ENCODE results near the gene PLXNA3. TPM values are rescaled to one million over a fixed set of nuclear protein-coding genes. Genes with fewer than 3 reads are reported as not detected.
A peak's percentile ranks its signal among the peaks of the same experiment; 100 is the strongest.

Gene PLXNA3
- total and polyA plus RNA-seq, 10 of the 15 experiments (the other 5 are each of a cell fraction or from before 2014, with no cell fraction given) = 0.26 to 26.8 (median 3.4) TPM

GRCh38 chrX:154441984-154442707 is 15.9 kb upstream of the PLXNA3 start:
- DNase-seq (ENCODE audit: low read depth, low spot score) (no peak), ATAC-seq (no peak), FAIRE-seq (no peak)
- Histone ChIP-seq H2AFZ (ENCODE audit: control insufficient read depth, low read depth, low read length) (no peak overlapping the region), H3K4me1 (ENCODE audit: control insufficient read depth, insufficient read depth, low read length) (0 out of 2 replicates have a peak, but pooled peaks cover 3% of the 10 kb centered on the region), H3K27me3 (replicated peaks in 1 of 2; ENCODE audit: control insufficient read depth in 2 of 2, insufficient read depth in 2 of 2, low read length in 1 of 2) (no peaks in the 10 kb centered on the region), H4K20me1 (ENCODE audit: control insufficient read depth, insufficient read depth) (no peaks in the 10 kb centered on the region), H3K9me3 (replicated peaks; ENCODE audit: control insufficient read depth, insufficient read depth, low read length) (no peaks in the 10 kb centered on the region), H3K36me3 (ENCODE audit: control insufficient read depth in 2 of 2, insufficient read depth in 2 of 2, low read length in 1 of 2) (peaks cover 0 to 5% of the 10 kb centered on the region in 2 experiments; a peak in 1 of 4 replicates), H3K9ac (ENCODE audit: control insufficient read depth, insufficient read depth, low read length) (no peak overlapping the region), H3K4me3 (no peak overlapping the region), H3K4me2 (ENCODE audit: control insufficient read depth, insufficient read depth) (no peak overlapping the region), H3K27ac (ENCODE audit: control insufficient read depth, insufficient read depth) (no peak overlapping the region), H3K79me2 (ENCODE audit: control insufficient read depth, insufficient read depth, low read length) (peaks cover 26% of the 10 kb centered on the region)
- in situ Hi-C loops (cut with MboI) (no loop called here), intact Hi-C loops (cut with micrococcal nuclease; ENCODE audit: unreplicated experiment) (no loop called here)
- 73% methylated on average over 21 of the region's 21 CpGs for WGBS (ENCODE audit: insufficient coverage, insufficient replicate concordance, low lambda C conversion rate, missing lambda C conversion rate)
- ChIA-PET CTCF (no interaction called here), SMC1A (ENCODE audit: uncharacterized antibody, unreplicated experiment) (no interaction called here), POLR2A (no interaction called here), RAD21 (ENCODE audit: unreplicated experiment) (no interaction called here)
- TF ChIP-seq MTA3 (IDR thresholded peaks at IDR 0.05; ENCODE audit: borderline replicate concordance, low read length) = no peak
- no peak for TF ChIP-seq PBX3 (IDR thresholded peaks at IDR 0.05; ENCODE audit: insufficient replicate concordance, low read depth, low read length)
- TF ChIP-seq ZNF274 (IDR thresholded peaks at IDR 0.05; ENCODE audit: insufficient read depth, insufficient read length) = no peak
- no peak for TF ChIP-seq ZNF207 (IDR thresholded peaks at IDR 0.05; ENCODE audit: borderline replicate concordance)
- TF ChIP-seq SREBF1 (IDR thresholded peaks at IDR 0.05; ENCODE audit: low read length) = no peak
- no peak for TF ChIP-seq POLR2A (IDR thresholded peaks at IDR 0.05; ENCODE audit: low read depth, low read length)
- TF ChIP-seq TBL1XR1 (IDR thresholded peaks at IDR 0.05; ENCODE audit: low read depth, low read length) = no peak
- no peak for TF ChIP-seq POLR2AphosphoS2 (IDR thresholded peaks at IDR 0.05; ENCODE audit: low read depth, low read length)
- TF ChIP-seq, protein P1, sequence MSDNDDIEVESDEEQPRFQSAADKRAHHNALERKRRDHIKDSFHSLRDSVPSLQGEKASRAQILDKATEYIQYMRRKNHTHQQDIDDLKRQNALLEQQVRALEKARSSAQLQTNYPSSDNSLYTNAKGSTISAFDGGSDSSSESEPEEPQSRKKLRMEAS (IDR thresholded peaks at IDR 0.05; ENCODE audit: low read depth, low read length) = no peak
- no peak for TF ChIP-seq IRF4 (IDR thresholded peaks at IDR 0.05; ENCODE audit: low read depth, low read length)
- TF ChIP-seq, protein P2, sequence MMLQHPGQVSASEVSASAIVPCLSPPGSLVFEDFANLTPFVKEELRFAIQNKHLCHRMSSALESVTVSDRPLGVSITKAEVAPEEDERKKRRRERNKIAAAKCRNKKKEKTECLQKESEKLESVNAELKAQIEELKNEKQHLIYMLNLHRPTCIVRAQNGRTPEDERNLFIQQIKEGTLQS (IDR thresholded peaks at IDR 0.05; ENCODE audit: borderline replicate concordance, extremely low read depth, low read depth, low read length) = no peak
- TF ChIP-seq CREB1 (IDR thresholded peaks at IDR 0.05; ENCODE audit: low read depth) = no peak
- TF ChIP-seq NRF1 (conservative IDR thresholded peaks at IDR 0.05; ENCODE audit: low read depth, low read length) = no peak
- TF ChIP-seq WRNIP1 (IDR thresholded peaks at IDR 0.05; ENCODE audit: borderline replicate concordance, low read depth, low read length) = no peak
- no peak for TF ChIP-seq BCL11A (IDR thresholded peaks at IDR 0.05; ENCODE audit: low read depth, low read length)
- BruUV-seq (replicated peaks) = TSS peak; percentile 61
